ENCODE measurements around the gene GAREM2. TPM values are rescaled to one million over a fixed set of nuclear protein-coding genes. Genes with fewer than 3 reads are reported as not detected.
"Not testable (repeated sequence)": the region's sequence is repeated elsewhere in the genome, so short reads cannot be mapped to it uniquely, and the experiment has no call there.

The GAREM2 gene
- total RNA-seq, 6 experiments from 2014 or later: not detected

- Mint-ChIP-seq H3K27me3 (ENCODE audit: insufficient read depth) (peaks cover 11% of the 10 kb centered on the region), H3K27ac (no peak overlapping the region), H3K4me1 (ENCODE audit: low read depth) (no peaks in the 10 kb centered on the region), H3K4me3 (no peak overlapping the region), H3K9me3 (no peaks in the 10 kb centered on the region), H3K36me3 (ENCODE audit: low read depth) (no peaks in the 10 kb centered on the region)
- DNase-seq: no peak
- TF ChIP-seq CTCF (IDR thresholded peaks at IDR 0.05): no peak
Observed at GRCh38 chr2:26164641-26165211, 8.2 kb upstream of the GAREM2 start.

GRCh38 chr2:26165403-26165802 lies 7.5 kb upstream of the GAREM2 start:
- no peak for TF ChIP-seq CTCF (IDR thresholded peaks at IDR 0.05)
- Mint-ChIP-seq H3K9me3 (no peaks in the 10 kb centered on the region), H3K27ac (no peak overlapping the region), H3K4me1 (ENCODE audit: low read depth) (no peaks in the 10 kb centered on the region), H3K27me3 (ENCODE audit: insufficient read depth) (peaks cover 16% of the 10 kb centered on the region), H3K36me3 (ENCODE audit: low read depth) (no peaks in the 10 kb centered on the region), H3K4me3 (no peak overlapping the region)
- DNase-seq: no peak

GRCh38 chr2:26166541-26166940 lies 6.3 kb upstream of the GAREM2 start:
- H3K36me3 Mint-ChIP-seq (ENCODE audit: low read depth); DNase-seq; H3K9me3 Mint-ChIP-seq; H3K4me1 Mint-ChIP-seq (ENCODE audit: low read depth); H3K4me3 Mint-ChIP-seq; H3K27ac Mint-ChIP-seq: not testable (repeated sequence)
- H3K27me3 Mint-ChIP-seq (ENCODE audit: insufficient read depth): peaks cover 25% of the 10 kb centered on the region

- Mint-ChIP-seq H3K36me3 (ENCODE audit: low read depth) (peaks cover 4% of the 10 kb centered on the region; the same call in 1 of the 2 replicates), H3K9me3 (no peaks in the 10 kb centered on the region), H3K4me1 (ENCODE audit: low read depth) (no peaks in the 10 kb centered on the region), H3K4me3 (no peak overlapping the region), H3K27ac (no peak overlapping the region), H3K27me3 (ENCODE audit: insufficient read depth) (peaks cover 32% of the 10 kb centered on the region)
- no peak for TF ChIP-seq CTCF (IDR thresholded peaks at IDR 0.05)
- DNase-seq: no peak
Observed at GRCh38 chr2:26168785-26169184, 4.1 kb upstream of the GAREM2 start.

- Mint-ChIP-seq H3K4me3 (no peak overlapping the region), H3K9me3 (no peaks in the 10 kb centered on the region), H3K27me3 (ENCODE audit: insufficient read depth) (peaks cover 31% of the 10 kb centered on the region), H3K27ac (no peak overlapping the region), H3K36me3 (ENCODE audit: low read depth) (peaks cover 4% of the 10 kb centered on the region; the same call in 1 of the 2 replicates), H3K4me1 (ENCODE audit: low read depth) (no peaks in the 10 kb centered on the region)
- DNase-seq: no peak
- TF ChIP-seq CTCF (IDR thresholded peaks at IDR 0.05): no peak
Observed at GRCh38 chr2:26169226-26169625, 3.7 kb upstream of the GAREM2 start.

- H3K9me3 Mint-ChIP-seq: no peaks in the 10 kb centered on the region
- H3K27ac Mint-ChIP-seq: no peak overlapping the region
- no peak overlapping the region for H3K4me3 Mint-ChIP-seq
Observed at GRCh38 chr2:26169681-26170414, 3.0 kb upstream of the GAREM2 start.

More at GRCh38 chr2:26169681-26170414, 3.0 kb upstream of the GAREM2 start:
- DNase-seq: no peak
- Mint-ChIP-seq H3K4me1 (ENCODE audit: low read depth) (no peaks in the 10 kb centered on the region), H3K27me3 (ENCODE audit: insufficient read depth) (peaks cover 25% of the 10 kb centered on the region), H3K36me3 (ENCODE audit: low read depth) (peaks cover 4% of the 10 kb centered on the region; the same call in 1 of the 2 replicates)
- no peak for TF ChIP-seq CTCF (IDR thresholded peaks at IDR 0.05)
